GM10248 (cell line): Measurements from ENCODE around the gene CRYGB.
A peak's percentile ranks its signal among the peaks of the same experiment; 100 is the strongest.

ENCODE experiments used
- CTCF ChIA-PET: fragments of 300-600 bp; sonication (Branson Sonifier 250); formaldehyde crosslinking; extraction: SDS; loops from one replicate; lab custom pipeline; 2021; ENCODE audit warnings: antibody characterized with exemption; lab: Yijun Ruan, JAX
- POLR2A ChIA-PET: fragments of 350-650 bp; sonication (Branson Sonifier 250); formaldehyde crosslinking; extraction: SDS; loops from one replicate; lab custom pipeline; 2020; ENCODE audit warnings: antibody characterized with exemption; lab: Yijun Ruan, JAX
- DNase-seq: peaks from one replicate; pipeline ENCODE4 v3.0.0; 2012; ENCODE audit errors: extremely low spot score
- CTCF ChIP-seq: IDR thresholded peaks from 2 replicates; pipeline ENCODE4 v1.5.1; 2012; ENCODE audit warnings: mild to moderate bottlenecking, low read depth; ENCODE audit errors: extremely low read depth, missing control alignments, control extremely low read depth

The CRYGB gene

GRCh38 chr2:208175069-208175839 lies 29.3 kb upstream of the CRYGB start:
- peak; percentile 79 for DNase-seq
- peak; percentile 86 for TF ChIP-seq CTCF
- ChIA-PET CTCF (interaction anchor here (0.5 to 4.1 kb wide), 29 partner anchors 9 to 1156 kb away, joined by 3 to 39 read pairs (median 4); partner anchors contain the start of genes C2orf80 and IDH1), POLR2A (no interaction called here)

- POLR2A ChIA-PET = no interaction called here
- no peak for DNase-seq
- CTCF ChIA-PET = interaction anchor here (0.9 to 4.1 kb wide), 12 partner anchors 9 to 458 kb away, joined by 3 to 39 read pairs (median 6); partner anchors contain the start of gene IDH1
- no peak for TF ChIP-seq CTCF
These were observed 28.2 kb upstream of the CRYGB start for GRCh38 chr2:208174144-208174543.

- ChIA-PET CTCF (interaction anchor here (1.5 kb wide), 1 partner anchor 15 kb away, joined by 3 read pairs; no protein-coding TSS in a partner anchor), POLR2A (no interaction called here)
- no peak for TF ChIP-seq CTCF
- DNase-seq = no peak
These were observed 26.2 kb upstream of the CRYGB start for GRCh38 chr2:208172125-208172524.

GRCh38 chr2:208164951-208165755 lies 19.2 kb upstream of the CRYGB start:
- ChIA-PET CTCF (interaction anchor here (2.8 kb wide), 1 partner anchor 10 kb away, joined by 17 read pairs; no protein-coding TSS in a partner anchor), POLR2A (no interaction called here)
- DNase-seq = no peak
- no peak for TF ChIP-seq CTCF

- DNase-seq = no peak
- TF ChIP-seq CTCF = no peak
- CTCF ChIA-PET = interaction anchor here (1.3 kb wide), 1 partner anchor 14 kb away, joined by 3 read pairs; no protein-coding TSS in a partner anchor
- POLR2A ChIA-PET = no interaction called here
These were observed 17.5 kb upstream of the CRYGB start, which contains the start of gene CRYGA for GRCh38 chr2:208163489-208163888. Gene CRYGA (minus strand): TSS chr2:208163589. CDS start chr2:208163556, 33 bp downstream.

GRCh38 chr2:208156439-208156838 lies 10.5 kb upstream of the CRYGB start:
- POLR2A ChIA-PET = no interaction called here
- DNase-seq = no peak
- TF ChIP-seq CTCF = no peak
- CTCF ChIA-PET = interaction anchor here (0.9 to 5.6 kb wide), 2 partner anchors 16 to 19 kb away, joined by 3 to 22 read pairs; no protein-coding TSS in a partner anchor
